Calu3 (cell line): ENCODE measurements around the gene TTC39C. TPM values are rescaled to one million over a fixed set of nuclear protein-coding genes. Genes with fewer than 3 reads are reported as not detected.

Experiments
- BruUV-seq: library from RNA; stranded (reverse); fragments of 400-500 nt; replicated peaks from 2 replicates; lab custom pipeline; 2021; lab: Mats Ljungman, UMichigan
- CTCF ChIA-PET: fragments of 300-600 bp; sonication (Branson Sonifier 250); formaldehyde crosslinking; loops from one replicate; lab custom pipeline; 2022; ENCODE audit warnings: antibody characterized with exemption; lab: Charles Lee
- DNase-seq: peaks from one replicate; pipeline ENCODE4 v3.0.0; 2022
- H3K27ac Mint-ChIP-seq: one replicate; pipeline ENCODE4 v1.8.0; 2022; ENCODE audit warnings: mixed read lengths; ENCODE audit not compliant: unreplicated experiment
- H3K27me3 Mint-ChIP-seq: one replicate; pipeline ENCODE4 v1.8.0; 2022; ENCODE audit warnings: mixed read lengths; ENCODE audit not compliant: unreplicated experiment
- H3K36me3 Mint-ChIP-seq: one replicate; pipeline ENCODE4 v1.8.0; 2022; ENCODE audit warnings: mild to moderate bottlenecking, moderate library complexity, mixed read lengths; ENCODE audit not compliant: insufficient read depth, unreplicated experiment
- H3K4me1 Mint-ChIP-seq: one replicate; pipeline ENCODE4 v1.8.0; 2022; ENCODE audit warnings: mild to moderate bottlenecking, low read depth, mixed read lengths; ENCODE audit not compliant: unreplicated experiment
- H3K4me3 Mint-ChIP-seq: one replicate; pipeline ENCODE4 v1.8.0; 2022; ENCODE audit warnings: mild to moderate bottlenecking, low read depth, moderate library complexity, mixed read lengths; ENCODE audit not compliant: unreplicated experiment
- H3K9me3 Mint-ChIP-seq: one replicate; pipeline ENCODE4 v1.8.0; 2022; ENCODE audit warnings: low read depth, mixed read lengths; ENCODE audit not compliant: unreplicated experiment
- CTCF ChIP-seq: fragments of 200-600 bp; IDR thresholded peaks from one replicate; pipeline ENCODE4 v1.8.0; 2022; ENCODE audit warnings: antibody characterized with exemption; ENCODE audit not compliant: unreplicated experiment
- intact Hi-C: fragments of 100-400 bp; cut with micrococcal nuclease; formaldehyde crosslinking; loops from one replicate; pipeline ENCODE4 v1.10.0; 2022; ENCODE audit not compliant: unreplicated experiment
- total RNA-seq: library from RNA; stranded (reverse); gene quantifications from 2 replicates; pipeline ENCODE4 v1.2.3, GENCODE V29; 2022

Gene TTC39C
- total RNA-seq, 1 experiment from 2014 or later = 26.8 TPM

- no peak for TF ChIP-seq CTCF
- DNase-seq = no peak
- Mint-ChIP-seq H3K4me3 (no peak overlapping the region), H3K27ac (no peak overlapping the region), H3K4me1 (peaks cover 40% of the 10 kb centered on the region), H3K27me3 (no peaks in the 10 kb centered on the region), H3K9me3 (peaks cover 3% of the 10 kb centered on the region), H3K36me3 (no peaks in the 10 kb centered on the region)
- intact Hi-C loops = loop anchor here (10.0 kb wide), 1 partner anchor 166 kb away; no protein-coding TSS in a partner anchor
- BruUV-seq = no TSS peak
- CTCF ChIA-PET = interaction anchor here (0.6 kb wide), 1 partner anchor 318 kb away, joined by 4 read pairs; no protein-coding TSS in a partner anchor
These were observed 23.8 kb upstream of the TTC39C start for GRCh38 chr18:23990474-23991410.

GRCh38 chr18:23992089-23992940 lies 22.2 kb upstream of the TTC39C start:
- peak; percentile 37 for DNase-seq
- no peak overlapping the region for H3K4me3 Mint-ChIP-seq
- no TSS peak for BruUV-seq
- no peak for TF ChIP-seq CTCF
- H3K36me3 Mint-ChIP-seq = no peaks in the 10 kb centered on the region
- H3K4me1 Mint-ChIP-seq = peaks cover 34% of the 10 kb centered on the region
- H3K9me3 Mint-ChIP-seq = no peaks in the 10 kb centered on the region
- CTCF ChIA-PET = no interaction called here
- H3K27ac Mint-ChIP-seq = no peak overlapping the region
- H3K27me3 Mint-ChIP-seq = no peaks in the 10 kb centered on the region
- intact Hi-C loops = loop anchor here (10.0 kb wide), 1 partner anchor 168 kb away; no protein-coding TSS in a partner anchor

- no TSS peak for BruUV-seq
These were observed 21.6 kb upstream of the TTC39C start for GRCh38 chr18:23992941-23993280.

More at GRCh38 chr18:23992941-23993280, 21.6 kb upstream of the TTC39C start:
- Mint-ChIP-seq H3K9me3 (no peaks in the 10 kb centered on the region), H3K27me3 (no peaks in the 10 kb centered on the region), H3K27ac (no peak overlapping the region), H3K36me3 (no peaks in the 10 kb centered on the region), H3K4me1 (peaks cover 36% of the 10 kb centered on the region), H3K4me3 (no peak overlapping the region)
- no peak for DNase-seq
- no peak for TF ChIP-seq CTCF
- intact Hi-C loops = loop anchor here (10.0 kb wide), 1 partner anchor 168 kb away; no protein-coding TSS in a partner anchor
- CTCF ChIA-PET = no interaction called here
